HL-60 (cell line): ENCODE results near the gene ERC2.

Source experiments
- DNase-seq, 2 experiments: peaks; one replicate each; pipeline ENCODE4 v3.0.0-alpha.2; 2010 to 2020; ENCODE audit warnings: low read depth in 1 of 2, low spot score in 1 of 2
- H3K27ac ChIP-seq: fragments of 250-450 bp; sonication (Bioruptor Pico); replicated peaks from 2 replicates; pipeline ENCODE4 v1.5.1; 2020; ENCODE audit warnings: mild to moderate bottlenecking, moderate library complexity
- H3K27me3 ChIP-seq: fragments of 250-450 bp; sonication (Bioruptor Pico); 2 replicates; pipeline ENCODE4 v1.5.1; 2021; ENCODE audit warnings: mild to moderate bottlenecking, moderate library complexity; ENCODE audit not compliant: insufficient read depth, poor library complexity, severe bottlenecking
- H3K4me3 ChIP-seq: replicated peaks from 2 replicates; pipeline ENCODE4 v1.5.1; 2011; ENCODE audit warnings: mild to moderate bottlenecking, control low read depth, low read length; ENCODE audit not compliant: insufficient read depth
- CTCF ChIP-seq: IDR thresholded peaks from one replicate; pipeline ENCODE4 v1.5.1; 2011; ENCODE audit warnings: low read length, control low read depth, inconsistent platforms; ENCODE audit not compliant: insufficient read depth
- GABPA ChIP-seq: IDR thresholded peaks from 2 replicates; pipeline ENCODE4 v1.6.1; 2012; ENCODE audit warnings: low read depth
- POLR2AphosphoS5 ChIP-seq: IDR thresholded peaks from 2 replicates; pipeline ENCODE4 v1.6.1; 2012; ENCODE audit warnings: low read depth
- REST ChIP-seq: IDR thresholded peaks from 2 replicates; pipeline ENCODE4 v1.6.1; 2012; ENCODE audit warnings: low read depth; ENCODE audit not compliant: insufficient replicate concordance
- SPI1 ChIP-seq: IDR thresholded peaks from 2 replicates; pipeline ENCODE4 v1.6.1; 2012; ENCODE audit warnings: low read depth, mild to moderate bottlenecking, borderline replicate concordance

The ERC2 gene

GRCh38 chr3:55487381-55488241 is 980.7 kb downstream of the ERC2 start:
- no peak for TF ChIP-seq CTCF
- no peak overlapping the region for H3K27ac ChIP-seq
- peaks cover 68% of the 10 kb centered on the region for H3K27me3 ChIP-seq
- H3K4me3 ChIP-seq, result peak overlapping the region; percentile 20
- DNase-seq, result no peak

- H3K4me3 ChIP-seq, result peak within 1 kb of the TSS; percentile 20
- H3K27ac ChIP-seq, result no peak within 1 kb of the TSS
- peaks cover 75% of the 10 kb centered on the region for H3K27me3 ChIP-seq
- no peak for DNase-seq
- TF ChIP-seq SPI1 (no peak), REST (no peak), GABPA (no peak), CTCF (no peak), POLR2AphosphoS5 (no peak)
These were observed 981.3 kb downstream of the ERC2 start, which contains the start of gene WNT5A for GRCh38 chr3:55486857-55487380. Gene WNT5A, minus strand, starts transcription at chr3:55487306. Its CDS starts 321 bp downstream, at chr3:55486985.

- no peak for DNase-seq
- Histone ChIP-seq H3K27ac (no peak overlapping the region), H3K27me3 (peaks cover 81% of the 10 kb centered on the region), H3K4me3 (no peak overlapping the region)
- TF ChIP-seq CTCF, result no peak
- TF ChIP-seq POLR2AphosphoS5, result no peak
- TF ChIP-seq SPI1, result no peak
- no peak for TF ChIP-seq REST
- TF ChIP-seq GABPA, result no peak
These were observed 982.0 kb downstream of the ERC2 start for GRCh38 chr3:55486101-55486856.
